Kidney (tissue), 14 donors: ENCODE data around the gene RNF152. TPM values are rescaled to one million over a fixed set of nuclear protein-coding genes. Genes with fewer than 3 reads are reported as not detected.
"Not testable (repeated sequence)": the region's sequence is repeated elsewhere in the genome, so short reads cannot be mapped to it uniquely, and the experiment has no call there.

Experiments used
- DNase-seq, 5 donors: peaks; one replicate each; pipeline ENCODE4 v3.0.0-alpha.2; 2013 to 2020
- FAIRE-seq: peaks from 2 replicates; lab custom pipeline; 2012; peaks lifted over from hg19 to GRCh38; lab: Jason Lieb, UNC
- H3K27ac ChIP-seq, 2 donors: one replicate each; pipeline ENCODE4 v1.7.0; 2013; ENCODE audit warnings: low read depth in 2 of 2, low read length in 2 of 2, inconsistent platforms in 1 of 2
- H3K27me3 ChIP-seq: one replicate; pipeline ENCODE4 v1.7.1; 2013; ENCODE audit warnings: low read length, inconsistent platforms; ENCODE audit not compliant: control insufficient read depth, insufficient read depth
- H3K36me3 ChIP-seq, 3 donors: one replicate each; pipeline versions ENCODE4 v1.7.0 to v1.7.1; 2013; ENCODE audit warnings: low read length in 3 of 3, control low read depth in 1 of 3, inconsistent platforms in 1 of 3; ENCODE audit not compliant: insufficient read depth in 3 of 3, control insufficient read depth in 2 of 3
- H3K4me1 ChIP-seq, 3 donors: one replicate each; pipeline versions ENCODE4 v1.7.0 to v1.7.1; 2013; ENCODE audit warnings: low read length in 3 of 3, inconsistent platforms in 1 of 3, low read depth in 1 of 3; ENCODE audit not compliant: control insufficient read depth in 2 of 3, insufficient read depth in 2 of 3
- H3K4me3 ChIP-seq, 3 donors: one replicate each; pipeline versions ENCODE4 v1.7.0 to v1.8.1; 2013; ENCODE audit warnings: low read length in 3 of 3, control low read depth in 1 of 3, inconsistent platforms in 1 of 3
- H3K9ac ChIP-seq, 3 donors: one replicate each; pipeline versions ENCODE4 v1.7.0 to v1.7.1; 2013; ENCODE audit warnings: low read length in 3 of 3, control low read depth in 1 of 3, inconsistent platforms in 1 of 3
- H3K9me3 ChIP-seq, 3 donors: one replicate each; pipeline versions ENCODE4 v1.7.0 to v1.7.1; 2013; ENCODE audit warnings: low read length in 3 of 3, control low read depth in 1 of 3, inconsistent platforms in 1 of 3; ENCODE audit not compliant: control insufficient read depth in 2 of 3, insufficient read depth in 1 of 3
- CTCF ChIP-seq: IDR thresholded peaks from 3 replicates; pipeline ENCODE4 v1.5.1; 2012; ENCODE audit warnings: mild to moderate bottlenecking, moderate library complexity, borderline replicate concordance; ENCODE audit not compliant: insufficient read depth; ENCODE audit errors: extremely low read depth
- intact Hi-C: fragments of 100-400 bp; cut with DNase I; formaldehyde crosslinking; loops from one replicate; pipeline ENCODE4 v1.11.1; 2022
- polyA plus RNA-seq: library from polyadenylated mRNA; stranded (reverse); fragments of 350-450 nt; fragmentation: Illumina TruSeq; extraction: RNeasy Lipid Tissue Mini Kit (QIAGEN cat#74804); gene quantifications from one replicate; pipeline ENCODE4 v1.2.3, GENCODE V29; 2014; ENCODE audit warnings: low read depth, low replicate concordance; ENCODE audit not compliant: insufficient read depth
- total RNA-seq: library from RNA; stranded (reverse); fragmentation: NEBNext Ultra II Directional; extraction: Animal tissue kit (Norgen Biotek cat#: 25700); gene quantifications from one replicate; pipeline ENCODE4 v1.2.1, GENCODE V29; 2021
- donor health status: control.
- donor health status: control.
- donor health status: control.
- donor health status: control.
- donor health status: control.
- donor health status: DM: yes; HTN: yes; CAD: no.
- donor health status: Normal renal cell carcinoma (clear cell type).

RNF152 gene
- total and polyA plus RNA-seq, 2 donors from 2014 or later: 37.6 to 45.0 TPM

- no peaks in the 10 kb centered on the region for H3K36me3 ChIP-seq
- H3K9ac ChIP-seq: no peak overlapping the region
- FAIRE-seq (no peak), DNase-seq (no peak)
- H3K4me1 ChIP-seq: no peaks in the 10 kb centered on the region
- intact Hi-C loops: no loop called here
- no peak overlapping the region for H3K27ac ChIP-seq
- no peak for TF ChIP-seq CTCF
- H3K9me3 ChIP-seq: no peaks in the 10 kb centered on the region
- H3K4me3 ChIP-seq: no peak overlapping the region
- H3K27me3 ChIP-seq: no peaks in the 10 kb centered on the region
These were observed 107.2 kb downstream of the RNF152 start for GRCh38 chr18:61785588-61785987.

GRCh38 chr18:61784834-61785233 lies 108.0 kb downstream of the RNF152 start:
- intact Hi-C loops: no loop called here
- no peak for FAIRE-seq
- Histone ChIP-seq H3K4me1 (no peaks in the 10 kb centered on the region), H3K4me3 (no peak overlapping the region), H3K9ac (no peak overlapping the region), H3K9me3 (no peaks in the 10 kb centered on the region), H3K27ac (no peak overlapping the region), H3K36me3 (no peaks in the 10 kb centered on the region), H3K27me3 (no peaks in the 10 kb centered on the region)
- no peak for DNase-seq
- TF ChIP-seq CTCF: no peak

DNA sequence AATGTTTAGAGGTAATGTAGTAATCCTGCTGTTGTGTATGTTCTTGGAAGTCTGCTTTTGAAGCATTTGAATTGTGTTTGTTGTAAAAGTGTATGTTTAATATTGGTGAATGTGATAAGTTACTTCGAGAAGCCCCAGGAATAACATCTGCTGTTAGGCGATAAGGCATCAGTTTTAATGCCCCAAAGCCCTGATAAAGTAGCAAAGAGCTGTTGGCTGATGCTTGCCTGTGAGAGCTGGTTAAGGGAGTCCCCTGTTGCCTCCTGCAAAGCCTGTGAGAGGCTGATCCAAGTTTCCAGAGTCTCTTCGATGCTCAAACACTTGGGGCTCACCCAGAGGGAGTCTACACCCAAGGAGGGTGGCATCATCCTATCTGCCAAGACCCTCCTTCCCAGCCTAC lies 110.3 kb downstream of the RNF152 start:
- Histone ChIP-seq H3K36me3 (no peaks in the 10 kb centered on the region), H3K27ac (no peak overlapping the region), H3K9me3 (peaks cover 0 to 8% (median 0%) of the 10 kb centered on the region in 3 donors), H3K9ac (no peak overlapping the region), H3K4me3 (no peak overlapping the region), H3K4me1 (no peaks in the 10 kb centered on the region), H3K27me3 (no peaks in the 10 kb centered on the region)
- no peak for DNase-seq
- intact Hi-C loops: no loop called here
- no peak for FAIRE-seq
- no peak for TF ChIP-seq CTCF

DNA sequence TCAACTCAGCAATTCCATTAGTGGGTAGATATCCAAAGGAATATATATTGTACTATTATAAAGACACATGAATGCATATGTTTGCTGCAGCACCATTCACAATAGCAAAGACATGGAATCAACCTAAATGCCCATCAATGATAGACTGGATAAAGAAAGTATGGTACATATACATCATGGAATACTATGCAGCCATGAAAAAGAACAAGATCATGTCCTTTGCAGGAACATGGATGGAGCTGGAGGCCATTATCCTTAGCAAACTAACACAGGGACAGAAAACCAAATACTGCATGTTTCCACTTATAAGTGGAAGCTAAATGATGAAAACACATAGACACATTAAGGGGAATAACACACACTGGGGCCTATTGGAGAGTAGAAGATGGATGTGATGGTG lies 116.6 kb downstream of the RNF152 start:
- not testable (repeated sequence) for DNase-seq

More for the DNA sequence above, 116.6 kb downstream of the RNF152 start:
- H3K9ac ChIP-seq, FAIRE-seq, H3K36me3 ChIP-seq, H3K27me3 ChIP-seq, H3K4me3 ChIP-seq, H3K4me1 ChIP-seq, H3K27ac ChIP-seq, intact Hi-C loops: not testable (repeated sequence)
- peaks cover 0 to 11% (median 0%) of the 10 kb centered on the region in 3 donors for H3K9me3 ChIP-seq
